T-helper 9 cell (primary cell): ENCODE measurements around the gene LSM8.
"Not testable (repeated sequence)": the region's sequence is repeated elsewhere in the genome, so short reads cannot be mapped to it uniquely, and the experiment has no call there.

Source experiments
- DNase-seq: peaks from one replicate; pipeline ENCODE4 v3.0.0-alpha.2; 2020
- total RNA-seq, 2 donors: gene quantifications; one replicate each; lab custom pipeline; 2026; lab: John Stamatoyannopoulos, UW

LSM8 gene
- 50.7 to 95.2 reads per million in 2 donors for total RNA-seq

- DNase-seq, result peak; percentile 93
Measured at GRCh38 chr7:118183786-118184564, at the start of gene LSM8. Gene LSM8 (plus strand): TSS chr7:118184164. CDS start chr7:118184224, 60 bp downstream.

DNA sequence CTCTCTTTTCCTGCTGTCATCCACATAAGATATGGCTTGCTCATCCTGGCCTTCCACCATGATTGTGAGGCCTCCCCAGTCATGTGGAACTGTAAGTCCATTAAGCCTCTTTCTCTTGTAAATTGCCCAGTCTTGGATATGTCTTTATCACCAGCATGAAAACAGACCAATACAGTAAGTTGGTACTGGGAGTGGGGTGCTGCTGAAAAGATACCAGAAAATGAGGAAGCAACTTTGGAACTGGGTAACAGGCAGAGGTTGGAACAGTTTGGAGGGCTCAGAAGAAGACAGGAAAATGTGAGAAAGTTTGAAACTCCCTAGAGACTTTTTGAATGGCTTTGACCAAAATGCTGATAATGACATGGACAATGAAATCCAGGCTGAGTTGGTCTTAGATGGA, 49.5 kb upstream of the LSM8 start:
- not testable (repeated sequence) for DNase-seq

DNA sequence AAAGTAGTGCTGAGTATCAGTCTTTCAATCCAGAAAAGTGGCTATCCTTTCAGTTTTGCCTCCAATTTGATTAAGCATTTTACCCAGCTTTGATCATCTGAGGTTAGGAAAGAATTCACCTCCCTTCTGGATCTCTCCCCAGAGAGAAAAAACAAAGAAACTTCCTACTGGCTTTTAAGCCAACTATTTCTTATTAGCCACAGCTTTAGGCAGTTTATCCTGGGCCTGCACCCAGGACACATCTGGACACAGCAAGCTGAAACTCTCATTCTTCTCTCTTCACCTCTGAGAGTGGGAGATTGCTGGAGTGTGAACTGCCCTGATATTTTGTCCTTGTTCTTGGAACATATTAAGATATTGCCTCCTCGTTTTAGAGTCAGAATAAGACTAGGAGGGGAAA, 43.5 kb upstream of the LSM8 start:
- no peak for DNase-seq

DNA sequence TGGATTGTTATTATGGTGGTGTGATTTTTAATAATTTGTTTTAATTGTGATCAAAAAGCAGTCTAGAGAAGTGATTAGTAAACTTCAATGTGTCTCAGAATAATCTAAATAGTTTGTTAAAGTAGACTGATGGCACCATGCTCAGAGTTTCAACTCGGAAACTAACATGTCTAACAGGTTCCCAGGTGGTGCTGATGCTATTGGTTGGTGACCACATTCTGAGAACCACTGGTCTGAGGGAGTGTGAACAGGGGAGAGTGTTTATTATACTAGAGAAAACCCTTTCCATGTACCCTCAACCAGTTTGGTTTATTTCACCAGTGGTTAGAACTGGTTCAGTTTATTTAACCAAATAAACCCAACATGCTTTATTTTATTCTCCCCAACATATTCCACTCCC, 42.0 kb upstream of the LSM8 start:
- DNase-seq, result no peak

GRCh38 chr7:118148930-118149329, 35.0 kb upstream of the LSM8 start:
- DNase-seq, result no peak

GRCh38 chr7:118149394-118149793, 34.6 kb upstream of the LSM8 start:
- no peak for DNase-seq

DNA sequence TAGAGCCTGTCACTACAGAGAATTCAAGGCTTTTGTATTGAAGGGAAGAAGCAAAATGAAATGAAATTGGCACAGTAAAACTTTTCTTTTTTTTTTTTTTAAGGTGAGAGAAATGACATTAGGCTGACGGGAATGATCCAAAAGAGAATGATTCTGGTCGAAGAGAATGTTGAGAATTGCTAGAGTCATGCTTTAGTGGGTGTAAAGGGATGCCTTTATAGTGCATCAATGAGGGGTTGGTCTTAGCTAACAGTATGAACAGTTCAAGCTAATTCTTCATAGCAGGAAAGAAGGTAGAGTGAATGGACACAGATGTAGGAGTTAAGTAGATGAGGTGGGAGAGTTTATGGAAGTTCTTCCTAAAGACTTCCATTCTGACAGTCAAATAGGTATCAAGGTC, 32.3 kb upstream of the LSM8 start:
- DNase-seq, result no peak

- no peak for DNase-seq
Measured at GRCh38 chr7:118152149-118152548, 31.8 kb upstream of the LSM8 start.

GRCh38 chr7:118152654-118153053, 31.3 kb upstream of the LSM8 start:
- no peak for DNase-seq

DNA sequence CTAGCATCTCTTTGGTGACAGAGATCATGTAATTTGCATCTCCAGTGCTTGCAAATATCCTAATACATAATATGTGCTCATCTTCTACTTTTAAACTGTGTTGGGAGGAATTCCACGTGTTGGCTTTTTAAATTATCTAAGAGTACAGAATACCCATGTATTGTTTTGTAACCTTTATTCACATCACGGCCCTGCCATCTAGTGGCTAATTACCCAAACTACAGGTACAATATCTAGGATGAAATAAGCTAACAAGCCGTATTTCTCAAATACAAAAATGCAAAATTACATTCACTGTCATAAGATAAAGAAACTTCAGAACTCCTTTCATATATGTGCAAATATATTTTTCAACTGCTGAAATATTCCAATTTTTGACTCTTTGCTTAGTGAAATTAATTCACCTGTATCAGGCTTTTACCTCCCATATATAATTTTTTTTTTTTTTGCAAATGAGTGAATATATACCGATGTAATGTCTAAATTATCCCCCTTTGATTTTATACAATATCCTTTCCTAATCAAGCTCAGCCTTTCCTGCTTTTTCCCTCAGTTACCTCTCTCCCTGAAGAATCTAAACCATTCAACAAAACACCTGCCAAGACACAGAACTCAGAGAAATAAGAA, 30.3 kb upstream of the LSM8 start:
- peak; percentile 4 for DNase-seq

DNA sequence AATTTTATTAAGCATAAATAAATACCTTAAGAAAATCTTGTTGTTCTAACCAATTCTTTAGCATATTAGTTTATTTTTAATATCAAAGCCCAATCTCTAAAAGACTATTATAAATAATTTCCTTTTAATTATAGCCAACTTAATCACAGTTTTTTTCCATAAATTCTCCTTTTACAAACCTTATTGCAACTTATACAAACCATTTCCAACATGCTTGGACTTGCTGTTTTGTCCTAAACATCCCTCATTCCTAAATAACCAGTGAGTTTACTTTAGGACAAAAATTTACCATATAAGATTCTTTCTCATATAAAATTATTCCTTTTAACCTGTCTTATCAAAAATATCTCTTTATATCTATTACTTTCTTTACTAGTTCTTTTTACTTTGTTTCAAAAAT, 25.2 kb upstream of the LSM8 start:
- no peak for DNase-seq

GRCh38 chr7:118169146-118169545, 14.8 kb upstream of the LSM8 start:
- DNase-seq, result no peak

DNA sequence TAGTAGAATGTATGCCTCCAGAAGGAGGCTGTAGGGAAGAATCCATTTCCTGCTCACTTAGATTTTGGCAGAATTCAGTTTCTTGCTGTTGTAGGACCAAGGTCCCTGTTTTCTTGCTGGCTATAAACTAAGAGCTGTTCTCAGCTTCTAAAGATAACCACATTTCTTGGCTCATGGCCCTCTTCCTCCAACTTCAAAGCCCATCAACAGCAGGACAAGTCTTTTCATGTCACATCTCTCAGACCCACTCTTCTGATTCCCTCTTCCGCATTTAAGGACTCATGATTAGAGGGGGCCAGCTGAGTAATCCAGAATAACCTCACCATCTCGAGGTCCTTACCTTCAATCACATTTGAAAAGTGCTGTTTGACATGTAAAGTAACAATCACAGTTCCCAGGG, 8.2 kb upstream of the LSM8 start:
- DNase-seq, result no peak

DNA sequence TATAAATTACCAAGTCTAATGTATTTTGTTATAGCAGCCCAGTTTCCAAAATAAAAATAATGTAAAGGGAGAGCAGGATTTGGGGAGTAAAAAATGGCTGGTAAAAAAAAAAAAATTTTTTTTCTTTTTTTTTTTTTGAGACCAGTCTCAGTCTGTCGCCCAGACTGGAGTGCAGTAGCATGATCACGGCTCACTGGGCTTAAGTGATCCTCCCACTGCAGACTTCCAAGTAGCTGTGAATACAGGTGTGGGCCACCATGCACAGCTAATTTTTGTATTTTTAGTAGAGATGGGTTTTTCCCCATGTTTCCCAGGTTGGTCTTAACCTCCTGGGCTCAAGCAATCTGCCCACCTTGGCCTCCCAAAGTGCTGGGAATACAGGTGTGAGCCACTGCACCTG, 4.8 kb upstream of the LSM8 start:
- DNase-seq, result no peak

- DNase-seq, result no peak
Measured at GRCh38 chr7:118182593-118183427, 1.2 kb upstream of the LSM8 start.

DNA sequence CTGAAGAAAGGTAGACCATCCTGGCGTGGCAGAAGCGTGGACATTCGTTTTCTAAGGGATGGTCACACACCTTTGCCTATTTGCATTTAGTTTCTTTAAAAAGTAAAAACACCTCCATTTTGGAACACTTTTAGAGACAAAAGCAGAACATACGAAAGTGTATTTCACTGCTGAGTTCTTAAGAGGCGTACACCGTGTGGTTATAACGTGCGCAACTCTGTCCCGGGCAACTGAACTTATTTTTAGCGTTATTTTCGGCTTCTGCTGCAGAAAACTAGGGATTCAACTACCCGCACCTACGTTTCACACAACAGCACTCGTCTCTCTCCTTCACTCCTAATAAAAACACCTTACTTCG, 557 bp upstream of the LSM8 start:
- DNase-seq, result no peak

GRCh38 chr7:118184565-118184940, 589 bp downstream of the LSM8 start:
- DNase-seq, result no peak

DNA sequence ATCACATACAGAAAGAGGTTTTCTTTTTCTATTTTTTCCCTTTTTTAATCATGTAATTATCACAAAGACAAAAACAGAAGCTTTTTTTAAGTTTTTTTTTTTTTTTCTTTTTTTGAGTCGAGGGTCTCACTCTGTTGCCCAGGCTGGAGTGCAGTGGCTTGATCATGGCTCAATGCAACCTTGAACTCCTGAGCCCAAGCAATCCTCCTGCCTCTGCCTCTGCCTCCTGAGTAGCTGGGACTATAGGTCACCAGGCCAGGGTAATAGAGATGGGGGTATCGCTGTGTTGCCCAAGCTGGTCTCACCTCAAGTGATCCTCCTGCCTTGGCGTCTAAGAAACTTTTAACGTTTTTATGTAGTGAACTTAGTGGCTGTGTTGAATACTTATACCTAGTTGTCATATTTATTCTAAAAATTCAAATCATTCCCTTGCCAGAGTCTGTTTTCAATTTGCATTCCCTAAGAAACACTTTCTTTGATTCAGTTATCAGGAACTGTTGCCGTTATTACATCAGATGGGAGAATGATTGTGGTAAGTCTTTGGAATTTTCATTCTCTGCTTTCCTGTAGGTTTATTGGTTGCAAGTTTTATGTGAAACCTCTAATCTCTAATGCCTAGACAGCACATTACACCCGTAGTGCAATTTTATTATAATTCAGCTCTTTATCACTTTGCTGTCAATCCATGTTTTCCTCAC, 1.3 kb downstream of the LSM8 start:
- no peak for DNase-seq

DNA sequence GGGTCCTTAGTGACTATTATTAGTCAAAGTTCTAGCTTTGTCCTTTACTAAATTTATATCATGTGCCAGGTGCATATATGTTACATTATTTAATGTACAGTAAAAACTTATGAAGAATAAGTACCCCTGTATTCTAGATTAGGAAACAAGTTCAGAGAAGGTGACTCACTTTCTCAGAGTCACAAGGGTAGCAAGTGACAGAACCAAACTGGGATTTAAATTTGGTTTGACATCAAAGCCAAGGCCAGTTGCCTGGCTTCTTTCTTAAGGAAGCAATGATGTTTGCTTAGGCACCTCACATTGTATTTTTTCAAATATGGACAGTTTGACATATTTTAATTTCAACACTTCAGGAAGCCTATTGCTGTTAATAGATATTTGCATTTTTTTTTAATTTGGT, 2.5 kb downstream of the LSM8 start:
- no peak for DNase-seq

- DNase-seq, result no peak
Measured at GRCh38 chr7:118194571-118194970, 10.6 kb downstream of the LSM8 start.

DNA sequence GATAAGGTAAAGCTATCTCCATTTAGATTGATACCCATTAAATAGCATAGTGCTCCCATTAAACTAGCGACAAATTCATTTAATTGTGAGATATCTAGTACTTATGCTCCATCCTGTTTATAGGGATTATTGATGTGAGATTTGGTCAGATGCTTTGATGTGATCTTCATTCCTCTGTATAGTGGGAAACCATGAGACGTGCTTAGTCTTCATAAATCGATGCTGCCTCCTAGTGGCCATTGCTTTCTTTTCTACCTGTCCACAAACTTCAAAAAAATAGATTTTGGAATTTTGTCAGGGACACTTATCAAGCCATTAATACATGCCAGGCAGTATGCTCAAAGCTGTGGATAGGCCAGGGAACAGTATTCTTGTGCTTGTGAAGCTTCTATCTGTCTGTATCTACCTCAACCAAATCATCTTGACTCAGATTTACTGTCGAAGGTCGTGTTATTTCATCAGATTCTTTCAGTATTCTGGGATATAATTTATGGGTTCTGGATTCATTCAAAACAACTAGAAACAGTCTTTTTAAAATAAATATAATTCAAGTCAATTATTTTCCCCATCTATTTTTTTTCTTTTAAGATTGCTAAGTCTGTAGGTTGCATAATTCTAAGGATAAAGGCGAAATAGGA, 12.0 kb downstream of the LSM8 start:
- DNase-seq, result peak; percentile 38

DNA sequence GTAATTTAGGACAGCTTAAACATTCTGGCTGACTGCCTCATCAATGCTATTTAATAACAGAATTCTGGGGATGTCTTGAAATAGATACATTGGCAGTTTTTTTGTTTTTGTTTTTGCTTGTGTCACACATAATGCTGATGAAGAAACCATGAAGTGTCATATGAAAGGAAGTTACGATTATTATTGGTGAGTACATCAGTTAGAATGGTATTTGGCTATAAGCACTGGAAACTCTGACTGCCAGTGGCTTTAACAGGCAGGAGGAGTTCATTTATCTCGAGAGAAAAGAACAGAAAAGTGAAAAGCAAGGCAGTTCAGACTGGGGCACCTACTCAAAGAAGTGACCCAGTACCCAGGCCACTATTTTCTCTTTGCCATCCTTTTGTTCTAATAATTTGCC, 18.1 kb downstream of the LSM8 start:
- no peak for DNase-seq
